GM12878 (cell line): ENCODE results near the gene F2RL3. TPM values are rescaled to one million over a fixed set of nuclear protein-coding genes. Genes with fewer than 3 reads are reported as not detected.
A peak's percentile ranks its signal among the peaks of the same experiment; 100 is the strongest.

Experiments used
- ATAC-seq: fragments of 200-7000 bp; cut with Tn5 transposase; 3 replicates; pipeline ENCODE4 v1.9.1; 2020; ENCODE audit warnings: mild to moderate bottlenecking, moderate library complexity
- Bru-seq: library from RNA; stranded (reverse); fragments of 400-500 nt; gene quantifications from one replicate; lab custom pipeline; 2021; lab: Mats Ljungman, UMichigan
- BruChase-seq, 2 experiments: library from RNA; stranded (reverse); fragments of 400-500 nt; gene quantifications; one replicate each; lab custom pipeline; 2021; lab: Mats Ljungman, UMichigan
- BruUV-seq: library from RNA; stranded (reverse); fragments of 400-500 nt; replicated peaks from 2 replicates; lab custom pipeline; 2021; lab: Mats Ljungman, UMichigan
- CTCF ChIA-PET: fragments of 300-600 bp; sonication (Branson Sonifier 250); formaldehyde crosslinking; extraction: SDS; loops from one replicate; lab custom pipeline; 2021; ENCODE audit warnings: inconsistent platforms; lab: Yijun Ruan, JAX
- POLR2A ChIA-PET: fragments of 350-600 bp; formaldehyde crosslinking; extraction: SDS; loops from one replicate; lab custom pipeline; 2021; ENCODE audit warnings: inconsistent platforms; lab: Charles Lee
- RAD21 ChIA-PET: fragments of 300-600 bp; sonication (Branson Sonifier 250); formaldehyde crosslinking; loops from one replicate; lab custom pipeline; 2023; ENCODE audit warnings: antibody characterized with exemption; ENCODE audit not compliant: unreplicated experiment; lab: Charles Lee
- SMC1A ChIA-PET: fragments of 300-600 bp; sonication (Branson Sonifier 250); formaldehyde crosslinking; loops from one replicate; lab custom pipeline; 2023; ENCODE audit not compliant: unreplicated experiment, uncharacterized antibody; lab: Charles Lee
- DNase-seq: peaks from one replicate; pipeline ENCODE4 v3.0.0-alpha.2; 2011; ENCODE audit warnings: low read depth, low spot score
- FAIRE-seq: peaks from 3 replicates; lab custom pipeline; 2011; peaks lifted over from hg19 to GRCh38; lab: Jason Lieb, UNC
- H2AFZ ChIP-seq: 2 replicates; pipeline ENCODE4 v1.6.0; 2011; ENCODE audit warnings: low read depth, low read length, control low read depth; ENCODE audit not compliant: control insufficient read depth
- H3K27ac ChIP-seq: 2 replicates; pipeline ENCODE4 v1.5.1; 2011; ENCODE audit warnings: control low read depth; ENCODE audit not compliant: control insufficient read depth, insufficient read depth
- H3K27me3 ChIP-seq, 2 experiments: replicated peaks in 1 of 2; 2 replicates each; pipeline versions ENCODE4 v1.6.0 to v1.6.1; 2011; ENCODE audit warnings: low read length in 1 of 2; ENCODE audit not compliant: control insufficient read depth in 2 of 2, insufficient read depth in 2 of 2
- H3K36me3 ChIP-seq, 2 experiments: 2 replicates each; pipeline ENCODE4 v1.5.1; 2011; ENCODE audit warnings: low read length in 1 of 2; ENCODE audit not compliant: control insufficient read depth in 2 of 2, insufficient read depth in 2 of 2
- H3K4me1 ChIP-seq: 2 replicates; pipeline ENCODE4 v1.6.1; 2011; ENCODE audit warnings: mild to moderate bottlenecking, low read length, moderate library complexity, mixed read lengths; ENCODE audit not compliant: control insufficient read depth, insufficient read depth
- H3K4me2 ChIP-seq: 2 replicates; pipeline ENCODE4 v1.6.0; 2011; ENCODE audit warnings: control low read depth; ENCODE audit not compliant: control insufficient read depth, insufficient read depth
- H3K4me3 ChIP-seq: fragments of 200-600 bp; sonication (generic); 2 replicates; pipeline ENCODE4 v1.5.1; 2016
- H3K79me2 ChIP-seq: 2 replicates; pipeline ENCODE4 v1.6.0; 2011; ENCODE audit warnings: low read length; ENCODE audit not compliant: control insufficient read depth, insufficient read depth
- H3K9ac ChIP-seq: 2 replicates; pipeline ENCODE4 v1.8.0; 2011; ENCODE audit warnings: low read length, control low read depth, mixed read lengths; ENCODE audit not compliant: control insufficient read depth, insufficient read depth
- H3K9me3 ChIP-seq: replicated peaks from 3 replicates; pipeline ENCODE4 v1.5.1; 2011; ENCODE audit warnings: mild to moderate bottlenecking, low read length; ENCODE audit not compliant: control insufficient read depth, insufficient read depth
- H4K20me1 ChIP-seq: 2 replicates; pipeline ENCODE4 v1.6.0; 2011; ENCODE audit not compliant: control insufficient read depth, insufficient read depth
- CREM ChIP-seq: IDR thresholded peaks from 2 replicates; pipeline ENCODE4 v1.6.1; 2014; ENCODE audit warnings: antibody characterized with exemption, low read depth
- IKZF1 ChIP-seq: fragments of 450-650 bp; conservative IDR thresholded peaks from 2 replicates; pipeline ENCODE4 v1.6.1; 2017; ENCODE audit warnings: antibody characterized with exemption, mild to moderate bottlenecking
- MTA3 ChIP-seq: IDR thresholded peaks from 2 replicates; pipeline ENCODE4 v1.6.1; 2012; ENCODE audit warnings: low read length, inconsistent platforms, borderline replicate concordance
- POU2F2 ChIP-seq: IDR thresholded peaks from 3 replicates; pipeline ENCODE4 v1.6.1; 2011; ENCODE audit warnings: low read depth, mild to moderate bottlenecking, low read length, borderline replicate concordance
- SPI1 ChIP-seq: IDR thresholded peaks from 2 replicates; pipeline ENCODE4 v1.6.1; 2011; ENCODE audit warnings: low read depth, mild to moderate bottlenecking, low read length, moderate library complexity, borderline replicate concordance; ENCODE audit not compliant: insufficient read depth
- TCF12 ChIP-seq: IDR thresholded peaks from 2 replicates; pipeline ENCODE4 v1.6.1; 2011; ENCODE audit warnings: low read depth, mild to moderate bottlenecking, low read length
- YY1 ChIP-seq: IDR thresholded peaks from 2 replicates; pipeline ENCODE4 v1.6.1; 2011; ENCODE audit warnings: low read depth, mild to moderate bottlenecking, low read length
- WGBS: methylation state at CpG from one replicate; pipeline ENCODE4 v1.1.6; 2016; ENCODE audit warnings: low lambda C conversion rate; ENCODE audit not compliant: insufficient replicate concordance, insufficient coverage; ENCODE audit errors: missing lambda C conversion rate; 5-methylcytosine and 5-hydroxymethylcytosine counted together
- in situ Hi-C: fragments of 300-500 bp; cut with MboI; formaldehyde crosslinking; loops from 9 replicates; pipeline ENCODE4 v1.14.3; 2018; ENCODE audit warnings: mixed read lengths
- intact Hi-C: fragments of 100-400 bp; cut with micrococcal nuclease; formaldehyde crosslinking; loops from one replicate; pipeline ENCODE4 v1.14.2; 2022; ENCODE audit not compliant: unreplicated experiment
- long read RNA-seq, 2 experiments: library from polyadenylated mRNA; unstranded; transcript quantifications; one replicate each; pipeline ENCODE4 v2.0.0, GENCODE V29; 2019 to 2020
- polyA minus RNA-seq, 3 experiments: library from RNA; depleted of rRNA, polyadenylated mRNA; stranded (reverse); fragments of >200 nt; gene quantifications; 2 replicates each; pipeline ENCODE4 v1.2.3, GENCODE V29; 2011
- polyA plus RNA-seq, 11 experiments: library from polyadenylated mRNA; depleted of rRNA in 4 of 11; unstranded in 6 of 11; stranded (reverse) in 5 of 11; fragments of >200 nt; fragmentation: Nextera tagmentation in 4 of 11; fragmentation: Illumina TruSeq in 1 of 11; extraction: Ambion mirVana in 4 of 11; extraction: Trizol in 1 of 11; gene quantifications; 1 replicate in 1 of 11; 2 replicates in 10 of 11; pipeline versions ENCODE4 v1.2.1 to v1.2.3, GENCODE V29; 2011 to 2016; ENCODE audit warnings: inconsistent platforms in 2 of 11, missing spikeins in 2 of 11, low read depth in 1 of 11
- total RNA-seq, 4 experiments: library from RNA; depleted of rRNA in 3 of 4; stranded (reverse); fragments of >200 nt in 3 of 4; fragmentation: Illumina TruSeq in 1 of 4; extraction: Trizol in 1 of 4; gene quantifications; 2 replicates each; pipeline versions ENCODE4 v1.2.1 to v1.2.3, GENCODE V29; 2013 to 2021
- TF ChIP-seq, protein P1 (sequence below): fragments of 450-650 bp; formaldehyde crosslinking; IDR thresholded peaks from 2 replicates; pipeline ENCODE4 v1.4.0; 2022; ENCODE audit warnings: mild to moderate bottlenecking, moderate library complexity
- TF ChIP-seq, protein P2 (sequence below): fragments of 450-650 bp; IDR thresholded peaks from 2 replicates; pipeline ENCODE4 v1.6.1; 2017; ENCODE audit warnings: mild to moderate bottlenecking, low read depth, inconsistent platforms; ENCODE audit not compliant: poor library complexity, severe bottlenecking

F2RL3 gene
- total RNA-seq (2013; cell fraction: nucleolus; rRNA removed): 0.13 and 0.17 TPM in 2 replicates
- 0.38 and 0.51 TPM in 2 replicates for total RNA-seq (2014; rRNA removed)
- 0.13 and 0.23 TPM in 2 replicates for total RNA-seq (2014; rRNA removed; fragmentation: Illumina TruSeq; extraction: Trizol)
- total RNA-seq (2021): 0.74 and 0.85 TPM in 2 replicates
- 0.08 TPM for polyA plus RNA-seq (2011; ENCODE audit: low read depth)
- polyA plus RNA-seq (2011; rRNA removed): 0.01 and 0.03 TPM in 2 replicates
- polyA plus RNA-seq (2011; cell fraction: cytosol; rRNA removed): 0.07 and 0.12 TPM in 2 replicates
- polyA plus RNA-seq (2011; cell fraction: nucleus; rRNA removed): 0.09 and 0.16 TPM in 2 replicates
- polyA plus RNA-seq (2012): 0.21 and 0.30 TPM in 2 replicates
- polyA plus RNA-seq (2014; fragmentation: Illumina TruSeq; extraction: Trizol): 0.14 and 0.24 TPM in 2 replicates
- under 1 TPM; 0.05 to 0.13 TPM for polyA plus RNA-seq (2014; fragmentation: Nextera tagmentation; extraction: Ambion mirVana)
- polyA plus RNA-seq (2014; rRNA removed): 0.35 and 0.48 TPM in 2 replicates
- 1 to 10 TPM in 1 of 2 experiments, under 1 TPM in 1; 0.88 to 1.2 TPM for polyA plus RNA-seq (2016; fragmentation: Nextera tagmentation; extraction: Ambion mirVana)
- 0.15 TPM in 1 of 2 replicates, not detected in the other for polyA minus RNA-seq (2011; rRNA and poly(A)+ RNA removed)
- not detected in 2 replicates for polyA minus RNA-seq (2011; cell fraction: cytosol; rRNA and poly(A)+ RNA removed)
- polyA minus RNA-seq (2011; cell fraction: nucleus; rRNA and poly(A)+ RNA removed): 0.24 and 0.77 TPM in 2 replicates
- percentile 47 among the genes with signal in this experiment for Bru-seq, nascent RNA
- percentile 24 among the genes with signal in this experiment for BruChase-seq, experiment 1, labeled RNA remaining after a 6-hour chase
- BruChase-seq, experiment 2, labeled RNA remaining after a 2-hour chase: percentile 38 among the genes with signal in this experiment
- long read RNA-seq, experiment 1: 0 reads
- long read RNA-seq, experiment 2: 0 reads

GRCh38 chr19:16888629-16889365 is at the start of gene F2RL3:
Gene F2RL3 (plus strand): TSS chr19:16888999. CDS start chr19:16889190, 191 bp downstream.
- Histone ChIP-seq H3K4me2 (peak within 1 kb of the TSS; percentile 79), H2AFZ (peak within 1 kb of the TSS; percentile 82), H3K4me1 (peaks cover 32% of the 10 kb centered on the region), H3K79me2 (no peaks in the 10 kb centered on the region), H3K9me3 (no peaks in the 10 kb centered on the region), H3K4me3 (peak within 1 kb of the TSS; percentile 48; the same call in 1 of the 2 replicates), H4K20me1 (no peaks in the 10 kb centered on the region), H3K27ac (peak within 1 kb of the TSS; percentile 66), H3K36me3 (no peaks in the 10 kb centered on the region), H3K9ac (peak within 1 kb of the TSS; percentile 63), H3K27me3 (no peaks in the 10 kb centered on the region)
- CTCF ChIA-PET: no interaction called here
- in situ Hi-C loops: no loop called here
- DNase-seq: no peak
- TSS peak; percentile 76 for BruUV-seq
- POLR2A ChIA-PET: interaction anchor here (0.7 kb wide), 1 partner anchor 1944 kb away, joined by 4 read pairs; no protein-coding TSS in a partner anchor
- ATAC-seq: peak; percentile 73
- SMC1A ChIA-PET: no interaction called here
- RAD21 ChIA-PET: interaction anchor here (0.6 kb wide), 1 partner anchor 146 kb away, joined by 5 read pairs; no protein-coding TSS in a partner anchor
- intact Hi-C loops: no loop called here
- 1% methylated on average over 31 of the region's 31 CpGs for WGBS
- FAIRE-seq: peak; percentile 82
- TF ChIP-seq TCF12 (peak; percentile 99), MTA3 (no peak), IKZF1 (peak; percentile 74), YY1 (no peak), SPI1 (peak; percentile 35; the same call in 1 of the 2 replicates), POU2F2 (peak; percentile 57; the same call in 1 of the 3 replicates), CREM (peak; percentile 58; the same call in 1 of the 2 replicates)
- TF ChIP-seq, protein P1, sequence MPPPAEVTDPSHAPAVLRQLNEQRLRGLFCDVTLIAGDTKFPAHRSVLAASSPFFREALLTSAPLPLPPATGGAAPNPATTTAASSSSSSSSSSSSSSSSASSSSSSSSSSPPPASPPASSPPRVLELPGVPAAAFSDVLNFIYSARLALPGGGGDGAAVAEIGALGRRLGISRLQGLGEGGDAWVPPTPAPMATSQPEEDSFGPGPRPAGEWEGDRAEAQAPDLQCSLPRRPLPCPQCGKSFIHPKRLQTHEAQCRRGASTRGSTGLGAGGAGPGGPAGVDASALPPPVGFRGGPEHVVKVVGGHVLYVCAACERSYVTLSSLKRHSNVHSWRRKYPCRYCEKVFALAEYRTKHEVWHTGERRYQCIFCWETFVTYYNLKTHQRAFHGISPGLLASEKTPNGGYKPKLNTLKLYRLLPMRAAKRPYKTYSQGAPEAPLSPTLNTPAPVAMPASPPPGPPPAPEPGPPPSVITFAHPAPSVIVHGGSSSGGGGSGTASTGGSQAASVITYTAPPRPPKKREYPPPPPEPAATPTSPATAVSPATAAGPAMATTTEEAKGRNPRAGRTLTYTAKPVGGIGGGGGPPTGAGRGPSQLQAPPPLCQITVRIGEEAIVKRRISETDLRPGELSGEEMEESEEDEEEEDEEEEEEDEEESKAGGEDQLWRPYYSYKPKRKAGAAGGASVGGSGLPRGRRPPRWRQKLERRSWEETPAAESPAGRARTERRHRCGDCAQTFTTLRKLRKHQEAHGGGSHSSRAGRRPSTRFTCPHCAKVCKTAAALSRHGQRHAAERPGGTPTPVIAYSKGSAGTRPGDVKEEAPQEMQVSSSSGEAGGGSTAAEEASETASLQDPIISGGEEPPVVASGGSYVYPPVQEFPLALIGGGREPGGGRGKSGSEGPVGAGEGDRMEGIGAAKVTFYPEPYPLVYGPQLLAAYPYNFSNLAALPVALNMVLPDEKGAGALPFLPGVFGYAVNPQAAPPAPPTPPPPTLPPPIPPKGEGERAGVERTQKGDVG: no peak
- TF ChIP-seq, protein P2, sequence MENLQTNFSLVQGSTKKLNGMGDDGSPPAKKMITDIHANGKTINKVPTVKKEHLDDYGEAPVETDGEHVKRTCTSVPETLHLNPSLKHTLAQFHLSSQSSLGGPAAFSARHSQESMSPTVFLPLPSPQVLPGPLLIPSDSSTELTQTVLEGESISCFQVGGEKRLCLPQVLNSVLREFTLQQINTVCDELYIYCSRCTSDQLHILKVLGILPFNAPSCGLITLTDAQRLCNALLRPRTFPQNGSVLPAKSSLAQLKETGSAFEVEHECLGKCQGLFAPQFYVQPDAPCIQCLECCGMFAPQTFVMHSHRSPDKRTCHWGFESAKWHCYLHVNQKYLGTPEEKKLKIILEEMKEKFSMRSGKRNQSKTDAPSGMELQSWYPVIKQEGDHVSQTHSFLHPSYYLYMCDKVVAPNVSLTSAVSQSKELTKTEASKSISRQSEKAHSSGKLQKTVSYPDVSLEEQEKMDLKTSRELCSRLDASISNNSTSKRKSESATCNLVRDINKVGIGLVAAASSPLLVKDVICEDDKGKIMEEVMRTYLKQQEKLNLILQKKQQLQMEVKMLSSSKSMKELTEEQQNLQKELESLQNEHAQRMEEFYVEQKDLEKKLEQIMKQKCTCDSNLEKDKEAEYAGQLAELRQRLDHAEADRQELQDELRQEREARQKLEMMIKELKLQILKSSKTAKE: peak; percentile 41
